Activated naive CD4-positive, alpha-beta T cell treated with anti-CD3 and anti-CD28 coated beads, Interleukin-2, amount 50 U/mL, for 16 hours (primary cell): ENCODE results near the gene FAF1.
"Not testable (repeated sequence)": the region's sequence is repeated elsewhere in the genome, so short reads cannot be mapped to it uniquely, and the experiment has no call there.

Experiments used
- DNase-seq: peaks from one replicate; pipeline ENCODE4 v3.0.0-alpha.2; 2020

The FAF1 gene

GRCh38 chr1:50959913-50960844 lies at the start of gene FAF1:
Gene FAF1 (minus strand): TSS chr1:50960267. CDS start chr1:50959811, 456 bp downstream.
- peak; percentile 97 for DNase-seq

GRCh38 chr1:51009381-51009780 lies 49.3 kb upstream of the FAF1 start:
- DNase-seq: no peak

- DNase-seq: not testable (repeated sequence)
Observed at GRCh38 chr1:51005549-51005948, 45.5 kb upstream of the FAF1 start.

GRCh38 chr1:51002516-51002915 lies 42.4 kb upstream of the FAF1 start:
- no peak for DNase-seq

GRCh38 chr1:51000651-51001050 lies 40.6 kb upstream of the FAF1 start:
- no peak for DNase-seq

GRCh38 chr1:51000160-51000559 lies 40.1 kb upstream of the FAF1 start:
- DNase-seq: no peak

- DNase-seq: not testable (repeated sequence)
Observed at GRCh38 chr1:50999375-50999774, 39.3 kb upstream of the FAF1 start.

- DNase-seq: no peak
Observed at GRCh38 chr1:50996083-50996482, 36.0 kb upstream of the FAF1 start.

- DNase-seq: no peak
Observed at GRCh38 chr1:50995651-50996050, 35.6 kb upstream of the FAF1 start.

- no peak for DNase-seq
Observed at GRCh38 chr1:50994997-50995396, 34.9 kb upstream of the FAF1 start.

GRCh38 chr1:50993645-50994044 lies 33.6 kb upstream of the FAF1 start:
- no peak for DNase-seq

GRCh38 chr1:50992532-50993318 lies 32.7 kb upstream of the FAF1 start:
- no peak for DNase-seq

GRCh38 chr1:50989694-50990093 lies 29.6 kb upstream of the FAF1 start:
- no peak for DNase-seq

GRCh38 chr1:50986653-50987052 lies 26.6 kb upstream of the FAF1 start:
- DNase-seq: no peak

GRCh38 chr1:50985094-50985493 lies 25.0 kb upstream of the FAF1 start:
- no peak for DNase-seq

- DNase-seq: no peak
Observed at GRCh38 chr1:50983219-50983802, 23.2 kb upstream of the FAF1 start.

- no peak for DNase-seq
Observed at GRCh38 chr1:50982611-50983010, 22.5 kb upstream of the FAF1 start.

- DNase-seq: no peak
Observed at GRCh38 chr1:50981741-50982140, 21.7 kb upstream of the FAF1 start.

GRCh38 chr1:50980505-50980904 lies 20.4 kb upstream of the FAF1 start:
- no peak for DNase-seq

- no peak for DNase-seq
Observed at GRCh38 chr1:50979937-50980336, 19.9 kb upstream of the FAF1 start.

GRCh38 chr1:50978852-50979781 lies 19.1 kb upstream of the FAF1 start:
- DNase-seq: no peak

GRCh38 chr1:50978144-50978851 lies 18.2 kb upstream of the FAF1 start:
- peak; percentile 25 for DNase-seq
